CD4-positive, alpha-beta memory T cell (primary cell): ENCODE results near the gene SAPCD1. TPM values are rescaled to one million over a fixed set of nuclear protein-coding genes. Genes with fewer than 3 reads are reported as not detected.

Experiments
- CTCF ChIA-PET: fragments of 350-600 bp; sonication (Branson Sonifier 250); formaldehyde crosslinking; loops from one replicate; lab custom pipeline; 2021; ENCODE audit warnings: inconsistent platforms; ENCODE audit not compliant: partially characterized antibody; lab: Charles Lee
- POLR2A ChIA-PET: fragments of 350-600 bp; sonication (Branson Sonifier 250); formaldehyde crosslinking; loops from one replicate; lab custom pipeline; 2021; ENCODE audit not compliant: partially characterized antibody; lab: Charles Lee
- DNase-seq, 5 donors: peaks; one replicate each; pipeline versions ENCODE4 v3.0.0 to v3.0.0-alpha.2; 2020 to 2022; ENCODE audit warnings: mixed read lengths in 1 of 5
- H3K27ac ChIP-seq: one replicate; pipeline ENCODE4 v1.7.0; 2013; ENCODE audit warnings: low read depth, low read length
- H3K27me3 ChIP-seq: 2 replicates; pipeline ENCODE4 v1.7.0; 2013; ENCODE audit warnings: mild to moderate bottlenecking, low read length, moderate library complexity; ENCODE audit not compliant: insufficient read depth
- H3K36me3 ChIP-seq: 2 replicates; pipeline ENCODE4 v1.7.0; 2013; ENCODE audit warnings: mild to moderate bottlenecking, low read length, moderate library complexity; ENCODE audit not compliant: insufficient read depth
- H3K4me1 ChIP-seq: 2 replicates; pipeline ENCODE4 v1.7.0; 2013; ENCODE audit warnings: mild to moderate bottlenecking, low read length, moderate library complexity; ENCODE audit not compliant: insufficient read depth
- H3K4me3 ChIP-seq, 2 donors: one replicate each; pipeline ENCODE4 v1.7.0; 2013; ENCODE audit warnings: low read length in 2 of 2, mild to moderate bottlenecking in 1 of 2
- H3K9me3 ChIP-seq, 2 donors: one replicate each; pipeline ENCODE4 v1.7.0; 2013; ENCODE audit warnings: low read length in 2 of 2, control low read depth in 1 of 2; ENCODE audit not compliant: control insufficient read depth in 1 of 2
- H3K27ac Mint-ChIP-seq, 7 donors: one replicate each; pipeline ENCODE4 v1.8.0; 2020 to 2021; ENCODE audit warnings: mixed read lengths in 7 of 7, mild to moderate bottlenecking in 6 of 7, inconsistent platforms in 3 of 7, moderate library complexity in 3 of 7
- H3K27me3 Mint-ChIP-seq, 2 donors: one replicate each; pipeline ENCODE4 v1.8.0; 2020 to 2021; ENCODE audit warnings: mixed read lengths in 2 of 2
- H3K36me3 Mint-ChIP-seq, 2 donors: one replicate each; pipeline ENCODE4 v1.8.0; 2020 to 2021; ENCODE audit warnings: mixed read lengths in 2 of 2, inconsistent platforms in 1 of 2, mild to moderate bottlenecking in 1 of 2
- H3K4me1 Mint-ChIP-seq, 4 donors: one replicate each; pipeline ENCODE4 v1.8.0; 2020 to 2021; ENCODE audit warnings: mixed read lengths in 4 of 4, mild to moderate bottlenecking in 1 of 4
- H3K4me3 Mint-ChIP-seq, 8 donors: one replicate each; pipeline ENCODE4 v1.8.0; 2020 to 2021; ENCODE audit warnings: mixed read lengths in 8 of 8, mild to moderate bottlenecking in 7 of 8, moderate library complexity in 6 of 8, inconsistent platforms in 3 of 8
- H3K9me3 Mint-ChIP-seq, 8 donors: one replicate each; pipeline ENCODE4 v1.8.0; 2020 to 2021; ENCODE audit warnings: mixed read lengths in 8 of 8, mild to moderate bottlenecking in 5 of 8, inconsistent platforms in 3 of 8, moderate library complexity in 1 of 8
- intact Hi-C: fragments of 100-400 bp; cut with micrococcal nuclease; formaldehyde crosslinking; loops from one replicate; pipeline ENCODE4 v1.15.1; 2023
- polyA plus RNA-seq, 2 donors: library from polyadenylated mRNA; unstranded; fragments of 300-500 nt; fragmentation: Illumina TruSeq; gene quantifications; one replicate each; pipeline ENCODE4 v1.2.3, GENCODE V29; 2021
- total RNA-seq, 2 experiments: library from RNA; stranded (reverse); gene quantifications; one replicate each; pipeline ENCODE4 v1.2.3, GENCODE V29; 2021

Gene SAPCD1
- total and polyA plus RNA-seq, 4 experiments from 2014 or later, result 0.89 to 3.7 (median 2.7) TPM; not detected in 1

DNA sequence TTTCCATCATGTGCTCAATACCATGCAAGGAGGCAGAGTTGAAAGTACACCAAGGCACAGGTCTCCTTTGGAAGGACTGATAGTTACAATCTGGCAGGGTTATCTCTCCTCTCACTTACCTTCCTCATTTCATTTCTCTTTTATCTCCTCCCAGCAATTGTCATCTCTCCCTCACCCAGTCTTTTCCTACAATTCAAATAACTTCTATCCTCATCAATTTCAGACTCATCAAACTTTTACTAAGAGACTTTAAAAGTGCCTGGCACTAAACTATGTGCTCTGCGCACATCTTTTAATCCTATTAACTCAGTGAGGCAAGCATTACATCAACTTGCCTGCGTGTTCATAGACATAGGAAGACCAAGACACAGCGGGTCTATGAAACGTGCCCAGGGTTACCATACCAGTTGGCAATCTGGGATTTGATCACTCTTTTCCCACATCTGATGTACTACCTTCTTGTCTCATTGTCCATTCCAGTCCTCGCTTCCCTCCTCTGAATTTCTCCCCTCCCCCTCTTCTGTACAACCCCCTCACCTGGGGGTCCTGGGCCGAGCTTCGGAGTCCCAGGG is 31.9 kb downstream of the SAPCD1 start:
- Mint-ChIP-seq H3K27me3 (no peaks in the 10 kb centered on the region), H3K36me3 (peaks cover 10 to 27% of the 10 kb centered on the region in 2 donors), H3K4me3 (peak overlapping the region; percentile 57 to 87 (median 82)), H3K4me1 (peaks cover 26 to 70% (median 40%) of the 10 kb centered on the region in 4 donors), H3K9me3 (no peaks in the 10 kb centered on the region), H3K27ac (peak overlapping the region; percentile 58 to 97 (median 85))
- H3K4me1 ChIP-seq, result peaks cover 55% of the 10 kb centered on the region
- POLR2A ChIA-PET, result interaction anchor here (0.8 to 6.5 kb wide), 16 partner anchors 10 to 177 kb away, joined by 3 to 93 read pairs (median 12); partner anchors contain the start of genes ABHD16A, BAG6, CLIC1 and DXO
- H3K9me3 ChIP-seq, result no peaks in the 10 kb centered on the region
- intact Hi-C loops, result loop anchor here (2.0 kb wide), 2 partner anchors 18 to 20 kb away; partner anchors contain the start of genes HSPA1A, HSPA1L and VWA7
- peaks cover 6% of the 10 kb centered on the region for H3K36me3 ChIP-seq
- CTCF ChIA-PET, result interaction anchor here (2.0 to 2.3 kb wide), 2 partner anchors 12 to 65 kb away, joined by 12 to 20 read pairs; partner anchors contain the start of genes DDAH2 and LSM2
- H3K27me3 ChIP-seq, result no peaks in the 10 kb centered on the region
- peak overlapping the region; percentile 95 for H3K27ac ChIP-seq
- H3K4me3 ChIP-seq, result peak overlapping the region; percentile 72 to 96
- DNase-seq, result peak in 2 of 5 donors; percentile 12 to 32

DNA sequence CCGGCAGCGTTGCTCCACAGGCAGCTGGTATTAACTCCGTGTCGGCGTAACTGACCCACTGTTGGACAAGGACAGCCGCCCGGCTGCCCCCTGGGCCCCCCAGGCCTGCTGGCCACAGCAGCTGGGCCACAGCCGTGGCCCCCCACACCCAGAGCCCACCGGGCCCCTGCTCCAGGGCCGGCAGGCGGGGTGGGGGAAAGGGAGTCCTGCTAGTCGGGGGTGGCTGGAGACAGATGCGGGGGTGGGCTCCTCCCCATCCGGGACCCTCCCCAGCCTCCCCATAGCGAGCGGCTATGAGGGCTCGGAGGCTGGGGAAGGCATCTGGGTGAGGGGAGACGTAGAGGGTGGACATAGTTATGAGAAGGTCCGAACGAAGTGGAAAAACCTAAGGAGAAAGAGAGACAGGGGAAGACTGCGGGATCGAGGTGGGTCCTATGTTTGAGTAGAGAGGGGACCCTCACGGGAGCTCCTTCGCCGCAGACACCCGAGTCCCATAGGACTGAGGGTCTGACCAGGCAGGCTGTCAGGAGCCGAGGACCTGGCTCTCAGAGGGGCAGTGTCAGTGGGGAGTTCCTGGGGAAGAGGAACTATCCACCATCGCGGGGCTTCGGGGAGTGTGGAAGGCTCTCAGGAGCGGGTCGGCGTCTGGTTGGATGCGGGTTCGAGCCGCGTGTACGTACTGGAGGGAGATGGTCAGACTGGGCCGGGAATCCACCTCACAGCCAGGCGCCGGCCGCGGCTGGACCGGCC is 32.6 kb downstream of the SAPCD1 start:
- H3K4me3 ChIP-seq, result peak overlapping the region; percentile 72 to 96
- Mint-ChIP-seq H3K27me3 (no peaks in the 10 kb centered on the region), H3K27ac (peak overlapping the region; percentile 63 to 99 (median 98)), H3K9me3 (no peaks in the 10 kb centered on the region), H3K4me3 (peak overlapping the region; percentile 94 to 99 (median 97)), H3K36me3 (peaks cover 8 to 24% of the 10 kb centered on the region in 2 donors), H3K4me1 (peaks cover 24 to 67% (median 40%) of the 10 kb centered on the region in 4 donors)
- ChIA-PET POLR2A (interaction anchor here (0.8 to 6.5 kb wide), 23 partner anchors 11 to 213 kb away, joined by 3 to 93 read pairs (median 7); partner anchors contain the start of genes ABHD16A, BAG6, CLIC1 and DXO), CTCF (interaction anchor here (1.0 to 2.6 kb wide), 8 partner anchors 11 to 114 kb away, joined by 3 to 20 read pairs (median 6); partner anchors contain the start of genes DDAH2, LSM2 and LY6G5C)
- peak in 1 of 5 donors; percentile 15 for DNase-seq
- intact Hi-C loops, result loop anchor here (1.0 to 2.0 kb wide), 5 partner anchors 11 to 59 kb away; partner anchors contain the start of genes CLIC1, HSPA1A, HSPA1B and HSPA1L
- peaks cover 6% of the 10 kb centered on the region for H3K36me3 ChIP-seq
- H3K4me1 ChIP-seq, result peaks cover 55% of the 10 kb centered on the region
- no peaks in the 10 kb centered on the region for H3K9me3 ChIP-seq
- H3K27me3 ChIP-seq, result no peaks in the 10 kb centered on the region
- peak overlapping the region; percentile 95 for H3K27ac ChIP-seq

DNA sequence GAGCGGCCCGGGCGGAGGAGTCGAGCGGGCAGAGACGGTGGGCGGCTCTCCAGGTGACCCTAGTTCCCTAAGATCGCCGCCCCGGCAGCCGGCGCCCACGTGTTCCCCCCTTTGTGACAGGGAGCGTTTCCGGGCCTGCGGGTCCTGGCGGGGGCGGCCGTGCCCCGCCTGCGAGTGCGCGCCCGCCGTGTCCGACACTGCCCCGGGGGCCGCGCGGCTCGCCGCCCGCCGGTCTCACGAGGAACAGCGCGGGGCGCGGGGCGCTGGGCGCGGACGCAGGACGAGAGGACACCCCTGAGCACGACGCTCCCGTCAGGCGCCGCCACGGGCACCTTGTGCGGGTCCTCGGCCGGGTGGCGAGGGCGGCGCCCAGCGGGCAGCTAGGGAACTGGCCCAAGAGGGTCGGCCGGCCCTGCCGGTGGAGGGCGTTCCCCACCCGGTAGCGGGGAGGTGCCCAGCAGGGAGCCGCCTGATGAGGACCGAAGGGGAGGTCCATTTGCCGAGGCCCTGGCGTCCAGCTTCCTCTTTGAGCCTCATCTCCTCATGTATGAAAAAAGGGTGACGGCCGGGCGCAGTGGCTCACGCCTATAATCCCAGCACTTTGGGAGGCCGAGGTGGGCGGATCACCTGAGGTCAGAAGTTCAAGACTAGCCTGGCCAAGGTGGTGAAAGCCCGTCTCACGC is 33.3 kb downstream of the SAPCD1 start, which contains the start of gene VARS1:
Gene VARS1, minus strand, starts transcription at position 137 of the 683 bp plus-strand sequence. CDS start 535 bp downstream, outside the sequence.
- no peaks in the 10 kb centered on the region for H3K27me3 ChIP-seq
- intact Hi-C loops, result loop anchor here (1.0 to 2.0 kb wide), 5 partner anchors 11 to 59 kb away; partner anchors contain the start of genes CLIC1, HSPA1A, HSPA1B and HSPA1L
- Mint-ChIP-seq H3K4me1 (peaks cover 22 to 64% (median 37%) of the 10 kb centered on the region in 4 donors), H3K27me3 (no peaks in the 10 kb centered on the region), H3K27ac (peak within 1 kb of the TSS; percentile 63 to 99 (median 98)), H3K4me3 (peak within 1 kb of the TSS; percentile 94 to 99 (median 97)), H3K9me3 (no peaks in the 10 kb centered on the region), H3K36me3 (peaks cover 5 to 21% of the 10 kb centered on the region in 2 donors)
- H3K27ac ChIP-seq, result peak within 1 kb of the TSS; percentile 95
- H3K4me3 ChIP-seq, result peak within 1 kb of the TSS; percentile 72 to 96
- ChIA-PET CTCF (interaction anchor here (0.7 to 2.6 kb wide), 16 partner anchors 11 to 683 kb away, joined by 3 to 20 read pairs (median 4); partner anchors contain the start of genes DDAH2, HSPA1A, HSPA1L and LSM2), POLR2A (interaction anchor here (0.7 to 6.5 kb wide), 24 partner anchors 11 to 214 kb away, joined by 3 to 93 read pairs (median 6); partner anchors contain the start of genes ABHD16A, BAG6, C6orf47 and CLIC1)
- peaks cover 55% of the 10 kb centered on the region for H3K4me1 ChIP-seq
- H3K36me3 ChIP-seq, result peaks cover 6% of the 10 kb centered on the region
- DNase-seq, result peak; percentile 83 to 90 (median 84)
- no peaks in the 10 kb centered on the region for H3K9me3 ChIP-seq

DNA sequence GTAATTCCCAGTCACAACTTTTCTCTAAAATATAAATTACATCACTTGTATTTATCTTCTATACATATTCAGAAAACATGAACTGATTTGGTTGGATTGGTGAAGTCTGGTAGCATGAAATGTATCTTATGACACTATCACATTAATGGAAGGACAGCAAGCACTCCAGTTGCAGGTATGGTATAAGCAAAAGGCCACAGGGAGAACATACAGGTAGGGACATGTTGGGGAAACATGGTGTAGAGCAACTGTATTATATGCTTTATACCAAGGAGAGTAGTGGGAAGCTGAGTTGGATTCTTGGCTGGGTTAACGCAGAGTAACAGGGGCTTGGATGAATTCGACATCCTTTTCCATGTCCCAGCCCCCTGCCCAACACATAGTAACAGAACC is 34.5 kb downstream of the SAPCD1 start:
- POLR2A ChIA-PET, result interaction anchor here (0.7 to 6.5 kb wide), 15 partner anchors 9 to 70 kb away, joined by 3 to 93 read pairs (median 5); partner anchors contain the start of genes CLIC1, DDAH2, HSPA1A and HSPA1B
- CTCF ChIA-PET, result interaction anchor here (0.6 to 3.1 kb wide), 10 partner anchors 10 to 72 kb away, joined by 3 to 20 read pairs (median 5); partner anchors contain the start of genes DDAH2, HSPA1A, HSPA1L and LSM2

DNA sequence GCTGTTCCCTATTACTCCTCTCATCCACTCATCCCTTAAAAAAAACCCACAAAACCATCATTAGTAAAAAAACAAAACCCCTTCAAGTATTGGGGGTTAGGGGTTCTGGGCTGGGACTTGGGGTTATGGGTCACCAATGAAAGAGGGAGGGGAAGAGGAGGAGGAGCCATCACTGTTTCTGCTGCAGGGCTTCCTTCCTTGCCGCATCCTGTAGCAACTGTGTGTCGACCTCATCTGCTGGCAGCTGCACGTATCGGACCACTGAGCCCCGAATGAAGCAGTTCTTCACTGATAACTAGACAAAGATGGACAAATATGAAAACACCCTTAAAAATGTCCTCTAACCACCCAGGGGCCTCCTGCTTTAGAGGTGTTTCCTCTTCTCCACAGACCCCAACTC is 35.1 kb downstream of the SAPCD1 start:
- Histone ChIP-seq H3K9me3 (no peaks in the 10 kb centered on the region), H3K36me3 (peaks cover 2% of the 10 kb centered on the region), H3K4me1 (peaks cover 49% of the 10 kb centered on the region), H3K4me3 (no peak overlapping the region), H3K27me3 (no peaks in the 10 kb centered on the region), H3K27ac (peak overlapping the region; percentile 55)
- ChIA-PET CTCF (interaction anchor here (0.6 to 3.1 kb wide), 4 partner anchors 9 to 68 kb away, joined by 4 to 14 read pairs (median 7); partner anchors contain the start of genes DDAH2 and LSM2), POLR2A (interaction anchor here (0.6 to 6.5 kb wide), 12 partner anchors 9 to 1173 kb away, joined by 3 to 93 read pairs (median 4); partner anchors contain the start of genes DDAH2, HSPA1A, HSPA1B and HSPA1L)
- Mint-ChIP-seq H3K4me1 (peaks cover 21 to 51% (median 34%) of the 10 kb centered on the region in 4 donors), H3K4me3 (peak overlapping the region; percentile 65 to 82 (median 73)), H3K27me3 (no peaks in the 10 kb centered on the region), H3K36me3 (peaks cover 0 to 18% of the 10 kb centered on the region in 2 donors), H3K27ac (peak overlapping the region; percentile 63 to 97 (median 94)), H3K9me3 (no peaks in the 10 kb centered on the region)
- peak in 4 of 5 donors; percentile 38 to 42 (median 40) for DNase-seq
- intact Hi-C loops, result no loop called here

More for the DNA sequence above, 34.5 kb downstream of the SAPCD1 start:
- H3K27me3 ChIP-seq, result no peaks in the 10 kb centered on the region
- H3K27ac Mint-ChIP-seq, result peak overlapping the region; percentile 63 to 97 (median 92)
- peaks cover 21 to 54% (median 35%) of the 10 kb centered on the region in 4 donors for H3K4me1 Mint-ChIP-seq
- no peak overlapping the region for H3K4me3 ChIP-seq
- no peaks in the 10 kb centered on the region for H3K27me3 Mint-ChIP-seq
- H3K4me3 Mint-ChIP-seq, result peak overlapping the region; percentile 45 to 82 (median 74)
- DNase-seq, result no peak
- intact Hi-C loops, result no loop called here
- H3K27ac ChIP-seq, result peak overlapping the region; percentile 55
- peaks cover 49% of the 10 kb centered on the region for H3K4me1 ChIP-seq
- peaks cover 6% of the 10 kb centered on the region for H3K36me3 ChIP-seq
- H3K36me3 Mint-ChIP-seq, result peaks cover 0 to 21% of the 10 kb centered on the region in 2 donors
- no peaks in the 10 kb centered on the region for H3K9me3 ChIP-seq
- no peaks in the 10 kb centered on the region for H3K9me3 Mint-ChIP-seq

- Histone ChIP-seq H3K9me3 (no peaks in the 10 kb centered on the region), H3K27ac (no peak overlapping the region), H3K4me3 (no peak overlapping the region), H3K4me1 (peaks cover 35% of the 10 kb centered on the region), H3K36me3 (no peaks in the 10 kb centered on the region), H3K27me3 (no peaks in the 10 kb centered on the region)
- Mint-ChIP-seq H3K4me3 (no peak overlapping the region), H3K9me3 (no peaks in the 10 kb centered on the region), H3K4me1 (peaks cover 14 to 45% (median 27%) of the 10 kb centered on the region in 4 donors), H3K27me3 (no peaks in the 10 kb centered on the region), H3K27ac (no peak overlapping the region), H3K36me3 (peaks cover 5 to 15% of the 10 kb centered on the region in 2 donors)
- intact Hi-C loops, result no loop called here
- POLR2A ChIA-PET, result interaction anchor here (0.8 to 6.5 kb wide), 2 partner anchors 13 to 160 kb away, joined by 3 to 73 read pairs; partner anchors contain the start of genes HSPA1A and HSPA1L
- no peak for DNase-seq
- CTCF ChIA-PET, result interaction anchor here (0.8 to 3.1 kb wide), 6 partner anchors 12 to 71 kb away, joined by 3 to 14 read pairs (median 4); partner anchors contain the start of genes DDAH2, HSPA1A and HSPA1L
Observed at GRCh38 chr6:31799781-31800180, 37.3 kb downstream of the SAPCD1 start.
